SK-N-SH treated with all-trans-retinoic acid at 6 μM for 48 hours (cell line): ENCODE results near the gene OPN1SW.

ENCODE experiments used
- CREB5 ChIP-seq: fragments of 250-450 bp; sonication (Bioruptor Pico); IDR thresholded peaks from 2 replicates; pipeline ENCODE4 v1.5.1; 2020; ENCODE audit warnings: low read depth, mild to moderate bottlenecking, moderate library complexity
- CSDC2 ChIP-seq: fragments of 250-450 bp; sonication (Bioruptor Pico); IDR thresholded peaks from 2 replicates; pipeline ENCODE4 v1.5.0; 2020; ENCODE audit warnings: mild to moderate bottlenecking, moderate library complexity
- GLIS3 ChIP-seq: fragments of 250-450 bp; sonication (Bioruptor Pico); IDR thresholded peaks from 2 replicates; pipeline ENCODE4 v1.5.0; 2020; ENCODE audit warnings: mild to moderate bottlenecking, moderate library complexity
- OSR1 ChIP-seq: fragments of 250-450 bp; sonication (Bioruptor Pico); IDR thresholded peaks from 2 replicates; pipeline ENCODE4 v1.8.0; 2022; ENCODE audit warnings: moderate library complexity, mild to moderate bottlenecking, inconsistent platforms
- PATZ1 ChIP-seq: fragments of 250-450 bp; sonication (Bioruptor Pico); IDR thresholded peaks from 2 replicates; pipeline ENCODE4 v1.8.0; 2020; ENCODE audit warnings: mild to moderate bottlenecking, moderate library complexity, borderline replicate concordance
- RARB ChIP-seq: fragments of 250-450 bp; sonication (Bioruptor Pico); IDR thresholded peaks from 2 replicates; pipeline ENCODE4 v1.8.0; 2021; ENCODE audit warnings: mild to moderate bottlenecking, moderate library complexity
- TCF4 ChIP-seq: fragments of 250-450 bp; sonication (Bioruptor Pico); IDR thresholded peaks from 2 replicates; pipeline ENCODE4 v1.8.0; 2021; ENCODE audit warnings: mild to moderate bottlenecking, moderate library complexity, borderline replicate concordance
- TOX ChIP-seq: fragments of 250-450 bp; sonication (Bioruptor Pico); IDR thresholded peaks from 2 replicates; pipeline ENCODE4 v1.8.0; 2021; ENCODE audit warnings: mild to moderate bottlenecking, moderate library complexity, borderline replicate concordance
- ZC3H10 ChIP-seq: fragments of 250-450 bp; sonication (Bioruptor Pico); IDR thresholded peaks from 2 replicates; pipeline ENCODE4 v1.5.1; 2021; ENCODE audit warnings: mild to moderate bottlenecking, moderate library complexity
- ZFP30 ChIP-seq: fragments of 450-650 bp; formaldehyde crosslinking; IDR thresholded peaks from 2 replicates; pipeline ENCODE4 v1.5.0; 2022; ENCODE audit warnings: mild to moderate bottlenecking, moderate library complexity
- ZNF70 ChIP-seq: fragments of 450-650 bp; formaldehyde crosslinking; IDR thresholded peaks from 2 replicates; pipeline ENCODE4 v1.5.0; 2020; ENCODE audit warnings: mild to moderate bottlenecking, moderate library complexity
- ZNF8 ChIP-seq: fragments of 450-650 bp; formaldehyde crosslinking; IDR thresholded peaks from 2 replicates; pipeline ENCODE4 v1.5.0; 2020; ENCODE audit warnings: mild to moderate bottlenecking, moderate library complexity

GRCh38 chr7:128775744-128776474, at the start of gene OPN1SW:
- TF ChIP-seq ZNF70 (CRISPR knock-in tag) = no peak
- no peak for TF ChIP-seq TOX
- TF ChIP-seq ZC3H10 = no peak
- no peak for TF ChIP-seq ZFP30 (CRISPR knock-in tag)
- no peak for TF ChIP-seq CREB5 (CRISPR knock-in tag)
- TF ChIP-seq ZNF8 = no peak
- TF ChIP-seq TCF4 (CRISPR knock-in tag) = no peak
- TF ChIP-seq CSDC2 (CRISPR knock-in tag) = no peak
- no peak for TF ChIP-seq OSR1
- no peak for TF ChIP-seq RARB (CRISPR knock-in tag)
- TF ChIP-seq GLIS3 (CRISPR knock-in tag) = no peak
- TF ChIP-seq PATZ1 = no peak
